ENCODE data around the gene TRMO.
"Not testable (repeated sequence)": the region's sequence is repeated elsewhere in the genome, so short reads cannot be mapped to it uniquely, and the experiment has no call there.

Gene TRMO

GRCh38 chr9:97921959-97922724 is at the start of gene TRMO:
Gene TRMO, minus strand, starts transcription at chr9:97922500. Its CDS starts 7 bp downstream, at chr9:97922493.
- FAIRE-seq = no peak

- no peak for FAIRE-seq
Measured at GRCh38 chr9:97970165-97970564, 47.9 kb upstream of the TRMO start.

GRCh38 chr9:97969014-97969413 is 46.7 kb upstream of the TRMO start:
- no peak for FAIRE-seq

- FAIRE-seq = no peak
Measured at GRCh38 chr9:97966493-97966892, 44.2 kb upstream of the TRMO start.

GRCh38 chr9:97964901-97965300 is 42.6 kb upstream of the TRMO start:
- FAIRE-seq = no peak

- FAIRE-seq = no peak
Measured at GRCh38 chr9:97963232-97963631, 40.9 kb upstream of the TRMO start.

- no peak for FAIRE-seq
Measured at GRCh38 chr9:97962575-97962974, 40.3 kb upstream of the TRMO start.

- no peak for FAIRE-seq
Measured at GRCh38 chr9:97962136-97962535, 39.8 kb upstream of the TRMO start.

- FAIRE-seq = no peak
Measured at GRCh38 chr9:97961361-97961760, 39.1 kb upstream of the TRMO start.

- FAIRE-seq = not testable (repeated sequence)
Measured at GRCh38 chr9:97960678-97961328, 38.5 kb upstream of the TRMO start.

GRCh38 chr9:97959585-97959984 is 37.3 kb upstream of the TRMO start:
- FAIRE-seq = no peak

- no peak for FAIRE-seq
Measured at GRCh38 chr9:97958812-97959511, 36.7 kb upstream of the TRMO start.

- FAIRE-seq = no peak
Measured at GRCh38 chr9:97956331-97956730, 34.0 kb upstream of the TRMO start.

GRCh38 chr9:97954550-97954989 is 32.3 kb upstream of the TRMO start:
- no peak for FAIRE-seq

- not testable (repeated sequence) for FAIRE-seq
Measured at GRCh38 chr9:97950873-97951272, 28.6 kb upstream of the TRMO start.

- not testable (repeated sequence) for FAIRE-seq
Measured at GRCh38 chr9:97947094-97947493, 24.8 kb upstream of the TRMO start.

GRCh38 chr9:97945470-97945869 is 23.2 kb upstream of the TRMO start:
- FAIRE-seq = not testable (repeated sequence)

- no peak for FAIRE-seq
Measured at GRCh38 chr9:97944612-97945011, 22.3 kb upstream of the TRMO start.

- no peak for FAIRE-seq
Measured at GRCh38 chr9:97943308-97943855, 21.1 kb upstream of the TRMO start.

- no peak for FAIRE-seq
Measured at GRCh38 chr9:97941323-97941722, 19.0 kb upstream of the TRMO start.

- no peak for FAIRE-seq
Measured at GRCh38 chr9:97940741-97941140, 18.4 kb upstream of the TRMO start.

- no peak for FAIRE-seq
Measured at GRCh38 chr9:97940233-97940632, 17.9 kb upstream of the TRMO start.

GRCh38 chr9:97938081-97938644 is 15.9 kb upstream of the TRMO start, which contains the start of gene HEMGN:
Gene HEMGN, minus strand, starts transcription at chr9:97938172. Its CDS starts 36 bp downstream, at chr9:97938136.
- no peak for FAIRE-seq

Measured in colon (tissue), 2 donors.